ENCODE results near the gene CUX1. TPM values are rescaled to one million over a fixed set of nuclear protein-coding genes. Genes with fewer than 3 reads are reported as not detected.
"Not testable (repeated sequence)": the region's sequence is repeated elsewhere in the genome, so short reads cannot be mapped to it uniquely, and the experiment has no call there.

The CUX1 gene
- total RNA-seq, 3 donors from 2014 or later: 85.2 to 167 (median 120) TPM

- ATAC-seq (no peak), DNase-seq (no peak)
- H3K4me1 ChIP-seq (ENCODE audit: low read depth): no peaks in the 10 kb centered on the region
Observed at GRCh38 chr7:102320181-102320580, 502.8 kb downstream of the CUX1 start.

GRCh38 chr7:102320601-102321350, 503.4 kb downstream of the CUX1 start:
- intact Hi-C loops (cut with DNase I, micrococcal nuclease): no loop called here
- TF ChIP-seq CTCF (IDR thresholded peaks at IDR 0.05): no peak
- Histone ChIP-seq H3K4me1 (ENCODE audit: low read depth) (no peaks in the 10 kb centered on the region), H3K9me3 (no peaks in the 10 kb centered on the region), H3K4me3 (no peak overlapping the region), H3K36me3 (ENCODE audit: low read depth) (no peaks in the 10 kb centered on the region)
- ATAC-seq (peak; percentile 4), DNase-seq (no peak)

More at GRCh38 chr7:102320181-102320580, 502.8 kb downstream of the CUX1 start:
- TF ChIP-seq CTCF (IDR thresholded peaks at IDR 0.05): no peak
- Histone ChIP-seq H3K9me3 (no peaks in the 10 kb centered on the region), H3K4me3 (no peak overlapping the region), H3K36me3 (ENCODE audit: low read depth) (no peaks in the 10 kb centered on the region)
- intact Hi-C loops (cut with DNase I, micrococcal nuclease): no loop called here

- ATAC-seq: peak; percentile 79
- H3K9me3 ChIP-seq: no peaks in the 10 kb centered on the region
- no peaks in the 10 kb centered on the region for H3K4me1 ChIP-seq (ENCODE audit: low read depth)
- peak in 1 of 3 donors; percentile 54 for DNase-seq
- TF ChIP-seq CTCF (IDR thresholded peaks at IDR 0.05): no peak
- no peak overlapping the region for H3K4me3 ChIP-seq
- intact Hi-C loops (cut with DNase I, micrococcal nuclease): no loop called here
- H3K36me3 ChIP-seq (ENCODE audit: low read depth): no peaks in the 10 kb centered on the region
Observed at GRCh38 chr7:102321351-102322201, 504.1 kb downstream of the CUX1 start.

GRCh38 chr7:102322202-102322715, 504.8 kb downstream of the CUX1 start:
- DNase-seq: no peak
- no peak for ATAC-seq
- intact Hi-C loops (cut with DNase I, micrococcal nuclease): no loop called here

DNA sequence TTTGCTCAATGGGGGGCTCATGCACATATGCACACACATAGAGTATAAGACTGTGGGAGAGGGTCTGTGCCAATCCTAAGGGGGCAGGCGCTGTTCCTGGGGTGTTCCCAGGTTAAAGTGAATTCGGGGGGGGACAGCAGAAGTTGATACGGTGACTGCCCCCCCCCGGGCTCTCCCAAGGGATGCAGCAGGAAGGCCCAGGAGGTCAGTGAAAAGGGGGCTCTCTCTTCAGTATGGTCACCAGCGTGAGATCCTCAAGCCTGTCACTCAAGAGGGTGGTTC, 506.4 kb downstream of the CUX1 start:
- no peak for DNase-seq
- Histone ChIP-seq H3K36me3 (ENCODE audit: low read depth) (no peaks in the 10 kb centered on the region), H3K9me3 (no peaks in the 10 kb centered on the region), H3K4me3 (no peak overlapping the region), H3K4me1 (ENCODE audit: low read depth) (no peaks in the 10 kb centered on the region)
- ATAC-seq: no peak
- no peak for TF ChIP-seq CTCF (IDR thresholded peaks at IDR 0.05)
- intact Hi-C loops (cut with DNase I, micrococcal nuclease): no loop called here

More at GRCh38 chr7:102322202-102322715, 504.8 kb downstream of the CUX1 start:
- Histone ChIP-seq H3K36me3 (ENCODE audit: low read depth) (no peaks in the 10 kb centered on the region), H3K4me1 (ENCODE audit: low read depth) (no peaks in the 10 kb centered on the region), H3K4me3 (no peak overlapping the region), H3K9me3 (no peaks in the 10 kb centered on the region)
- no peak for TF ChIP-seq CTCF (IDR thresholded peaks at IDR 0.05)

DNA sequence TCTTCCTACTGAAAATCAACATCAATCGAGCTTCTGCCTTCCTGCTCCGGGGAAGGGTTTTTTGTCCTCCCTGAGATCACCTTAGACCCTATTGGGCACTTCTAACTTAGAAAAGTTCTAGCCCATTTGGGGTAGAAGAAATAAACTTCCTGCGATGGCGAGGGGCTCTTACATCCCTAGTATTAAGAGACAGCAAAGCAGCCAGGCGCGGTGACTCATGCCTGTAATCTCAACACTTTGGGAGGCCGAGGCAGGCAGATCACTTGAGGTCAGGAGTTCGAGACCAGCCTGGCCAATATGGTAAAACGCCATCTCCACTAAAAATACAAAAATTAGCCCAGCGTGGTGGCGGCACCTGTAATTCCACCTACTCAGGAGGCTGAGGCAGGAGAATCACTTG, 507.7 kb downstream of the CUX1 start:
- H3K36me3 ChIP-seq (ENCODE audit: low read depth); H3K9me3 ChIP-seq; H3K4me3 ChIP-seq; H3K4me1 ChIP-seq (ENCODE audit: low read depth); intact Hi-C loops (cut with DNase I, micrococcal nuclease); DNase-seq; ATAC-seq: not testable (repeated sequence)

Measured in mucosa of descending colon (tissue), 3 donors.